Thyroid gland (tissue), 4 donors: ENCODE data around the gene DSCAM.

Source experiments
- POLR2A ChIP-seq, 2 donors: fragments of 450-650 bp; IDR thresholded peaks; one replicate each; pipeline ENCODE4 v1.6.1; 2017; ENCODE audit warnings: antibody characterized with exemption in 2 of 2, mild to moderate bottlenecking in 2 of 2, moderate library complexity in 1 of 2
- TF ChIP-seq, protein P1 (sequence below), 6 experiments: fragments of 200-600 bp in 3 of 6; fragments of 450-650 bp in 3 of 6; sonication (generic) in 3 of 6; IDR thresholded peaks; one replicate each; pipeline ENCODE4 v1.5.1; 2016 to 2019; ENCODE audit warnings: antibody characterized with exemption in 6 of 6, mild to moderate bottlenecking in 2 of 6, inconsistent platforms in 1 of 6, moderate library complexity in 1 of 6

DNA sequence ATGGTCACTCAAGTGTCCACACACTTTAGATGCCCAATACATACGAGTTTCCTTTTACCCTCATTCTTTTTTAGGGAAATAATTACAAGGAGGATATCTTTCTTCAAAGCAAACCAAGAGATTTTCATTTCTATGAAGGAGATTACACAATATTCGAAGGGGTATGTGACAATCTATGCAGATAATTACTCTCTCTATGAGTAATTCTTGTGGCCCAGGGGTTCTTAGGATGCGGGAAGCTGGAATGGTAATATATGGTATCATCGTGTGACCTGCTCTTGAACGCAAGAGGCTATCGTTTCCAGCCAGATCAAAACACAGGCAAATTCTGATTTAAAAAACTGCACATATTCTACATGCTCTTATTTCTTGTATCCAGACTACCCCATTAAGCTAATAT lies 14.6 kb downstream of the DSCAM start:
- TF ChIP-seq POLR2A (IDR thresholded peaks at IDR 0.05): no peak
- TF ChIP-seq, protein P1, sequence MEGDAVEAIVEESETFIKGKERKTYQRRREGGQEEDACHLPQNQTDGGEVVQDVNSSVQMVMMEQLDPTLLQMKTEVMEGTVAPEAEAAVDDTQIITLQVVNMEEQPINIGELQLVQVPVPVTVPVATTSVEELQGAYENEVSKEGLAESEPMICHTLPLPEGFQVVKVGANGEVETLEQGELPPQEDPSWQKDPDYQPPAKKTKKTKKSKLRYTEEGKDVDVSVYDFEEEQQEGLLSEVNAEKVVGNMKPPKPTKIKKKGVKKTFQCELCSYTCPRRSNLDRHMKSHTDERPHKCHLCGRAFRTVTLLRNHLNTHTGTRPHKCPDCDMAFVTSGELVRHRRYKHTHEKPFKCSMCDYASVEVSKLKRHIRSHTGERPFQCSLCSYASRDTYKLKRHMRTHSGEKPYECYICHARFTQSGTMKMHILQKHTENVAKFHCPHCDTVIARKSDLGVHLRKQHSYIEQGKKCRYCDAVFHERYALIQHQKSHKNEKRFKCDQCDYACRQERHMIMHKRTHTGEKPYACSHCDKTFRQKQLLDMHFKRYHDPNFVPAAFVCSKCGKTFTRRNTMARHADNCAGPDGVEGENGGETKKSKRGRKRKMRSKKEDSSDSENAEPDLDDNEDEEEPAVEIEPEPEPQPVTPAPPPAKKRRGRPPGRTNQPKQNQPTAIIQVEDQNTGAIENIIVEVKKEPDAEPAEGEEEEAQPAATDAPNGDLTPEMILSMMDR (IDR thresholded peaks at IDR 0.05): no peak
